ENCODE measurements around the gene PET100.
A peak's percentile ranks its signal among the peaks of the same experiment; 100 is the strongest.

Gene PET100, protein sequence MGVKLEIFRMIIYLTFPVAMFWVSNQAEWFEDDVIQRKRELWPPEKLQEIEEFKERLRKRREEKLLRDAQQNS

DNA sequence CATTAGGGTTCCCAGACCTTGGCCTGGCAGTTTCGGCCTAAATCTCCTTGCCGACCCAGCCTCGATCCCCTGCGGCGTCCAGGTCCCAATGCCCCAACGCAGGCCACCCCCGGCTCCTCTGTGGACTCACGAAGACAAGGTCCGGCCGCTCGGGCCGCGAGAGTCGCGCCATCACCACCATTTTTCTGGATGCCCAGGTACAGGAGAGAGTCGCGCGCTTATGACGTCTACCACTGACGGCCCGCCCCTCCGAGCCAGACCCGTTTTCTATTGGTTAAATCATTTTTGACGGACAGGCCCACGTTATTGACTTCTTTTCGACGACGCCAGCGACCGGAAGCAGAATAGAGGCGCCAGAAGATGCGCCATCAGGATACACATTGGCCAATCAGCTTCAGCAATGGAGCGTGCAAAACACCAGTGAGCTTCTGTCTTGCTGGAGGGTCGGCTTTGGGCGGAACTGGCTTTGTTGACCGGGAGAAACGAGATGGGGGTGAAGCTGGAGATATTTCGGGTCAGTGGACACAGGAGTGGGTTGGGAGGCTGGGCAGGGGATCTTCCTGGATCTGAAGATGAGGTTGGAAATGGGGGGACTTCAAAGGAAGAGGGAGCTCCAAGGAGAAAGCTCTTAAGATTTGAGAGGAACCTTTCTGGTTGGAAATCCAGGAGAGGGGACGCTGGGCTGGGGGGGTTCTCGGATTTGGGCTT is at the start of gene PET100, which contains the start of gene XAB2:
Gene PET100, plus strand, starts transcription at position 447 of the 708 bp plus-strand sequence. Its CDS starts 41 bp downstream, at position 488.
Gene XAB2, minus strand, starts transcription at position 199 of the 708 bp plus-strand sequence. Its CDS starts 18 bp downstream, at position 181.
- peak; percentile 97 for DNase-seq

DNA sequence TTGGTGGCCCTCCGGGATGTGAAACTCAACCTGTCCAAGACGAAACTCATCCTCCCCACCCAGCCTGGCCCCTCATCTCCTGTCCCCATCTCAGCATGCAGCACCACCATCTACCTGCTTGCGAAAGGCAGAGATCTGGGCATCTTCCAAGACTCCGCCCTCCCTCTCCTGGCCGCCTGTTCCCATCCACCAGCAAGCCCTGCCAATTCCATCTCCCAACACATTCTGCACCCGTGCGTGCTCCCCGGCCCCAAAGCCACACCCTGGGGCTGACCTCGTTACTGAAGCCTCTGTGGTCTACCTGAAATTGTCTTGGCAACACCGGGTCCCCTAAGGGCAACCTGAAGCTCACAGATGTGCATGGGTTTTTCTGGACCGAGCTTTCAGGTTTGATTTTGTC is 47.1 kb upstream of the PET100 start:
- DNase-seq, result no peak

- DNase-seq, result no peak
These were observed 39.8 kb upstream of the PET100 start for GRCh38 chr19:7589822-7590221.

GRCh38 chr19:7590256-7590655 is 39.3 kb upstream of the PET100 start:
- no peak for DNase-seq

DNA sequence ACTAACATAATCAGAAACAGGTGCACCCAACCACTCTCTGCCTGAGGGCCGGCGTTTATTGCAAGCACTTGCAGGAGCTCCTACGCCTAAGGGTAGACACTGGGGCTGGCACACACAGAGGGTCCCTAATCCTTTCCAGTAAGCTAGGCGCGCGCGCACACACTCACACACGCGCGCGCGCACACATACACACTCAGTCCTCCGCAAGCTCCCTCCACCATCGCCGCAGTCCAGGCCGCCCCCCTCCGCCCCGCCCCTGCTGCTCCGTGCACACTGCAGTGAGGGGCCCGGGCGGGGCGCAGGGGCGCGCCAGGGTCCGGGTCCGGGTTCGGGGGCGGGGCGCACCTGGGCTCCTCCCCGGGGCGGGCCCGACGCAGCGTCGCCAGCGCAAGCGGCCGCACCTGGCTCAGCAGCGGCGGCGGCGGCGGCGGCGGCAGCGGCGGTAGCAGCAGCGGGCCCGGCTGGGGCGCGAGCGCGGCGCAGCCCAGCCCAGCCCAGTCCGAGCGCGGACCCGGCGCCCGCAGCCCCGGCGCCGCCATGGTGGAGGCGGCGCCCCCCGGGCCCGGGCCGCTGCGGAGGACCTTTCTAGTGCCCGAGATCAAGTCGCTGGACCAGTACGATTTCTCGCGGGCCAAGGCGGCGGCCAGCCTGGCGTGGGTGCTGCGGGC is 34.0 kb upstream of the PET100 start, which contains the start of gene CAMSAP3:
Gene CAMSAP3, plus strand, starts transcription at position 398 of the 668 bp plus-strand sequence. Its CDS starts 140 bp downstream, at position 538.
- peak; percentile 61 for DNase-seq

- DNase-seq, result no peak
These were observed 33.2 kb upstream of the PET100 start for GRCh38 chr19:7596211-7596937.

DNA sequence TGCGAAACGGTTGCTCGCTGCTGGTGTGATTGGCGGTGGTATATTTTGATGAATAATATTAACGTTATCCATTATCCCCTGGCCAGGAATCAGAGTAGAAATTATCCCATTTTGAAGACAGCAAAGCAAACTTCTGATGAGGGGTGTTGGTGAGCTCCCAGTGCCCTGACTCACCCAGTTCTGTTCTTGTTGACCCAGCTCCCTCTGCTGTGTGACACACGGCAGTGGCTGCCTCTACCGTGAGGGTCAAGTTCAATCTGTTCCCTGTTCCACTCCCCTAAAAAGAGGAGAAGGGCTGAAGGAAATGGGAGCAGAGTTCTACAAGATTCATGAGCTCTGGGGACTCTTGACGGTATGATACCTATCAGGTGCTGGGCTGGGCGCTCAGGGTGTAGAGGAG is 31.9 kb upstream of the PET100 start:
- no peak for DNase-seq

- no peak for DNase-seq
These were observed 31.4 kb upstream of the PET100 start for GRCh38 chr19:7598180-7598579.

DNA sequence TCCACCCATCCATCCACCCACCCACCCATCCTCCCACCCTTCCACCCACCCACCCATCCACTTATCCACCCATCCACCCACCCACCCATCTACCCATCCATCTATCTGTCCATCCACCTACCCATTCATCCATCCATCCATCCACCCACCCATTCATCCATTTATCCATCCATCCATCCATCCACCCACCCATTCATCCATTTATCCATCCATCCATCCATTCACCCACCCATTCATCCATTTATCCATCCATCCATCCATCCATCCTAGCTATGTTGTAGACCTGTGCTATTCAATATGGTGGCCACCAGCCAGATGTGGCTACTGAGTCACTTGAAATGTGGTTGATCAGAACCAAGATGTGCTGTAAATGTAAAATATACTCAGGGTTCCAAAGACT is 28.9 kb upstream of the PET100 start:
- DNase-seq, result no peak

GRCh38 chr19:7602240-7602934 is 27.2 kb upstream of the PET100 start:
- DNase-seq, result no peak

DNA sequence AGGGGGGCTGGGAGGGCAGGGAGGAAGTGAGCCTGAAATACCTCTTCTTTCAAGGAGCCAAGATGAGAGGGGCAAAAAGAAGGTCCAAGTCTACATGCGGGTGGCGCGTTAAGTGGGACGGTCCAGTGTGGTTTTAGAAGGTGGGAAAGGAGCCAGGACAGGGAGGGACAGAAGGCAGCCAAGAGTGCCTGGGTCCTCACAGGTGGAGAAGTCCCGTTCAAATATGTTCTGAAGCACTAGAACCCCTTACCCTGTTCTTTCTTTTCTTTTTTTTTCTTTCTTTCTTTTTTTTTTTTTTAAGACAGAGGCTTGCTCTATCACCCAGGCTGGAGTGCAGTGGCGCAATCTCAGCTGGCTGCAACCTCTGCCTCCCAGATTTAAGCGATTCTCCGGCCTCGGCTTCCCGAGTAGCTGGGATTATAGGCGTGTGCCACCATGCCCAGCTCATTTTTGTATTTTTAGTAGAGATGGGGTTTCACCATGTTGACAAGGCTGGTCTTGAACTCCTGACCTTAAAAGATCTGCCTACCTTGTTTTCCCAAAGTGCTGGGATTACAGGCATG is 26.6 kb upstream of the PET100 start:
- DNase-seq, result no peak

- no peak for DNase-seq
These were observed 25.7 kb upstream of the PET100 start for GRCh38 chr19:7603919-7604318.

GRCh38 chr19:7605490-7606222 is 23.9 kb upstream of the PET100 start:
- peak; percentile 23 for DNase-seq

- DNase-seq, result no peak
These were observed 23.3 kb upstream of the PET100 start for GRCh38 chr19:7606289-7606688.

DNA sequence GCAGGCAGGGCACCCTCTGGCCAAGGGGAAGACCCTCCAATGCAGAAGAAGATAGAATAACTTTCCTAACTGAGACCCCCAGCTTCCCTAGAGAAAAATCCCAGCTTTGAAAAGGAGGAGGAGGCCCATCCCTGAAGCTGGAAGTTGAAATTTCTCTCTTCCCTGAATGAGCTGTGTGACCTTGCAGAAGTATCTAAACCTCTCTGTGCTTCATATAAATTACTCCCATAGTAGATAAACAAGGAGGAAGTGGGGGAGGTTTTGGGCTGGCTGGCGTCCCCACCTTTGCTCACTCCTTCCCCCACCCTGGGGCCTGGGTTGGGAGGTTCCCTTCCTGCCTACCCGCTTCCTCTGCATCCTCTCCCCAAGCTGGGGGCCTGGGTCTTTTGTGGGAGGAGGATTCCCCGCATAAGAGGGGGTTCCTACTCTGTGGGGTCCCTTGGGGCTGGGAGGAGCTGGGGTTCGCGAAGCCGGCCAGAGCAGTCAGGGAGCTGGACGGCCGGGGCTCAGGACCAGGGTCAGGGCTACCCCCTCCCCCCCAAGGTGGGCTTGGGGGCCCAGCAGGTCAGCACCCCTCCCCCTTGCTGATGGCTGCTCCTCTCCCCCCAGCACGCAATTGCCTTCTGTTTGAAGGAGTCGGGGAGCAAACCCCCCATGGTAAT is 22.2 kb upstream of the PET100 start:
- no peak for DNase-seq

DNA sequence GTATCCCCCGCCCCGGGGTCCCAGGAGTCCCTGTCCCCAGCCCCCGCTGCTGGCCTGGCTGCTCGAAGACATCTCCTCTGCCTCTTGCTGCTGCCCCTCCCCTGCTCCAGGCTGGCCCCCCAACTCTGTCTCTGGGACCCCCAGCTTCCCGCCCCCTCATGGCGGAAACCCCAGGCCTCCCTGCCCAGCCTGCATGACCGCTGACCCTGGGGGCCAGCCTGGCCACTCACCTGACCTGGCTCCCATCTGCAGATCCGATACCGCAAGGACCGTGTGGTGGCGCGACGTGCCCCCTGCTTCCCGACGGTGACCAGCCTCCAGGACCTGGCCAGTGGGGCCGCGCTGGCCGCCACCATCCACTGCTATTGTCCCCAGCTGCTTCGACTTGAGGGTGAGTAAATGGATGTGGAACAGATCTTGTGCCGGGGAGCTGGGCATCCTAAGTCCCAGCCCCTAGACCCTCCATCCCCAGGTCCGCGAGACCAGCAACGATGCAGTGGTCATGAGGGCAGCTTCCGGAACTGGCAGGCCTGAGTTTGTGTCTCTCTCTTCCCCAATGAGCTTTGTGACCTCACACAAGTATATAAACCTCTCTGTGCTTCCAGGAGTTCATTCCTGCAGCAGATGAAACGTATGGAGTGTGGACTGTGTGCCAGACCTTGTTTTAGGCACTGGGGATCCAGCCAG is 21.6 kb upstream of the PET100 start:
- no peak for DNase-seq

DNA sequence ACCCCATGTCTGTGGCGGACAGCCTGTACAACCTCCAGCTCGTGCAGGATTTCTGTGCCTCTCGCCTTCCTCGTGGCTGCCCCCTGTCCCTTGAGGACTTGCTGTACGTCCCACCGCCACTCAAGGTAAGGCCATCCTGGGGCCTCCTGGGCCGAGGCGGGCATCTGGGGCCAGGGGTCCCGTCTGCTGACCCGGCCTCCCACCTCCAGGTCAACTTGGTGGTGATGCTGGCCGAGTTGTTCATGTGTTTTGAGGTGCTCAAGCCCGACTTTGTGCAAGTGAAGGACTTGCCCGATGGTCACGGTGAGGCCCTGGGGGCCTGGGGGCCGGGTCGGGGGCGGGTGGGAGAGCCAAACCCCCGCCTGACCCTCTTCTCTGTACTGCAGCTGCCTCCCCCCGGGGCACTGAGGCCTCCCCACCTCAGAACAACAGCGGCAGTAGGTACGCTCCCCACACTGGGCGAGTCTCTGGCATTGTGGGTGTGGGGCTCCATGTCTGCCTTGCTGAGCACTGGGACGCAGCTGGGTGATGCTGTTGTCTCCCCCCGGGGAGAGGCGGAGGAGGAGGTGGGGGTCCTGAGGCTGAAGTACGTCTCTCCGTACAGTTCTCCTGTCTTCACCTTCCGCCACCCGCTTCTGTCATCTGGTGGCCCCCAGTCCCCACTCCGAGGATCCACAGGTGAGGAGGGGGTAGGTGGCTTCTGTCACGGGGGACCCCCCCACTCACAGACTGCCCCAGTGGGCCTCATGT is 18.9 kb upstream of the PET100 start:
- DNase-seq, result no peak

GRCh38 chr19:7611541-7612279 is 17.9 kb upstream of the PET100 start:
- DNase-seq, result no peak
